NT2/D1 (cell line): ENCODE data around the gene KRTAP9-1.

Source experiments
- SUZ12 ChIP-seq: IDR thresholded peaks from 2 replicates; pipeline ENCODE4 v1.6.1; 2011; ENCODE audit not compliant: insufficient read length, insufficient read depth; ENCODE audit errors: extremely low read depth
- YY1 ChIP-seq: IDR thresholded peaks from 2 replicates; pipeline ENCODE4 v1.6.1; 2011; ENCODE audit not compliant: insufficient read length, insufficient read depth
- ZNF274 ChIP-seq: IDR thresholded peaks from 2 replicates; pipeline ENCODE4 v1.6.1; 2011; ENCODE audit warnings: mild to moderate bottlenecking, low read depth, low read length

GRCh38 chr17:41167561-41167960 lies 22.1 kb upstream of the KRTAP9-1 start:
- TF ChIP-seq YY1 (no peak), ZNF274 (no peak), SUZ12 (no peak)
